Right forelimb (tissue), 1 donor: ENCODE data around the gene ARL3.
A peak's percentile ranks its signal among the peaks of the same experiment; 100 is the strongest.
"Not testable (repeated sequence)": the region's sequence is repeated elsewhere in the genome, so short reads cannot be mapped to it uniquely, and the experiment has no call there.

Experiments used
- DNase-seq: peaks from one replicate; pipeline ENCODE4 v3.0.0-alpha.2; 2018

ARL3 gene

DNA sequence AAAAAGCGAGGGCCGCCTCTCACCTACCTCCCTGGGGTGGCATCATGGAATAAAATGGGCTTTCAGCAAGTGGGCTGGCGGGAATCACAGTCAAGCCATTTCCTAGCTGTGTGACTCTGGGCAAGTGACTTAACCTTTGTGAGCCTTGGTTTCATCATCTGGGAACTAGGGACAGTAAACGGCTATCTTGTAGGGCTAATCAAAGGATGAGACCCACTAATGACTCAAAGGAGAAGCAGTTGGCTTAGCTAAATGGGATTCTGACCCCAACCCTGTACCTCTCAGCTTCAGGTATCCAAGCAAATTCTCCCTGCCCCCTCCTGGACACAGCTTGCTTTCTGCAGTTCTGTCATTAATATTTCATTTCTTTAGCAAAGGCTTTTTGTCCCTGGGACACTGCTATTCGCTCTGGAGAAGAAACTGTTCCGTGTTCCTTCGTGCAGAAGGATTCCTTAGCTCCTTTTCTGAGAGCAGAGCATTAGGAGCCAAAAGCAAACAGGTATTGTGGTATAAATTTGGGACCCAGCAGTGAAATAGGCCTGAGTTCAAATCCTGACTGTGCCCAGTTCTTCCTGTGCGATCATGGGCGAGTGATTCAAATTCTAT is 44.0 kb downstream of the ARL3 start:
- no peak for DNase-seq

GRCh38 chr10:102669206-102670064 is 44.8 kb downstream of the ARL3 start:
- DNase-seq, result no peak

GRCh38 chr10:102668326-102669107 is 45.7 kb downstream of the ARL3 start:
- DNase-seq, result no peak

- not testable (repeated sequence) for DNase-seq
Measured at GRCh38 chr10:102667411-102667810, 46.8 kb downstream of the ARL3 start.

DNA sequence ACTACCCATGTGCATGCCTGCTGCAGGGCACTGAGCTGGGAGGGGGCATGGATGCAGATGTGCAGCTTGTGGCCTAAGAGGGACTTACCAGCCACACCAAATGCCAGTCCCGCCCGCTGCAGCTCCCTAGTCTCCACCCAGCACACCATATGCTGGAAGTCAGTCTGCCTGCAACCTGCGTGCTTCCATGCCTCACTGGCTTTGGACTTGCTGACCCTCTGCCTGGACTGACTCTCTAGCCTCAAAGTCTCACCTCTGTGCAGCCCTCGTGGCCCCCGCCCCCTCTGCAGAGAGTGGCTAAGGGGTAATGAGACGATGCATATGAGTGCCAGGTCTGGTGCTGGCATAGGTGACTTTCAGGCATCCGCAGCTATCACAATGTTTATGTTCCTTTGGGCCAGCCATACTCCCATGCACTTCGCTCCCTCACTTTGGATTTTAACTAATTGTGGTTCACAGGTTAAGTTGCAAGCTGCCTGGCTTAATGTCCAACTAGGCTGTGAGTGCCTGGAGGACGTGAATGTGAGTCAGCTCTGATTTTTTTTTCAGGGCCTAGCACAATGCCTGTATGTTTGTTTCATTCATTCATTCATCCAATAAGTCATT is 48.2 kb downstream of the ARL3 start:
- DNase-seq, result no peak

DNA sequence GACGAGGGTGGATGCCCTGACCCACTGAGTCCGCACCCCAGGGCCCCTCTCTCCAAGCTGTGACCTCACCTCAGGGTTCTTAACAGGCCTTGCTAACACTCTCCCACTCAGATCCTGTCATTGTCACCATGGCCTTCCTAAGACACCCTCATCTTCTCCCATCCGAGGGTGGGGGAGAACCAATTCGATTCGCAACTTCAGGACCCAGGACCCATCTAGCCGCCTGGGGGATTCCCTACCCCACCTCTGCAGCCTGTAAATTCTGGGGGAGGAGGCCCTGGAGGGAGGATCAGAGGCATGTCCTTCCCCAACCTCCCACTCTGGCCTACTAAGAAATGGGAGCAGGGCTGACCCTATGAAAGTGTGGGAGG is 52.6 kb downstream of the ARL3 start:
- no peak for DNase-seq

- DNase-seq, result peak; percentile 88
Measured at GRCh38 chr10:102660888-102661657, 53.1 kb downstream of the ARL3 start.

DNA sequence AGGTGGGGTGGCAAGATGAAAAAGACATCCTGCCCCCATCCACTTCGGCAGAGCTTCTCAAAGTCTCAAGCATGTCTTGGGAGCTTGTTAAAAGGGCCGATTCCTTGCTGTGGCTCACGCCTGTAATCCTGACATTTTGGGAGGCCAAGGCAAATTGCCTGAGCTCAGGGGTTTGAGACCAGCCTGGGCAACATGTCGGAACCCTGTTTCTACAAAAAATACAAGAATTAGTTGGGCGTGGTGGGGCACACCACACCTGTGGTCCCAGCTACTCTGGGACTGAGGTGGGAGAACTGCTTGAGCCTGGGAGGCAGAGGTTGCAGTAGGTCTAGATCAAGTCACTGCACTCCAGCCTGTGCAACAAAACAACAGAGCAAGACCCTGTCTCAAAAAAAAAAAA is 55.4 kb downstream of the ARL3 start:
- DNase-seq, result no peak

DNA sequence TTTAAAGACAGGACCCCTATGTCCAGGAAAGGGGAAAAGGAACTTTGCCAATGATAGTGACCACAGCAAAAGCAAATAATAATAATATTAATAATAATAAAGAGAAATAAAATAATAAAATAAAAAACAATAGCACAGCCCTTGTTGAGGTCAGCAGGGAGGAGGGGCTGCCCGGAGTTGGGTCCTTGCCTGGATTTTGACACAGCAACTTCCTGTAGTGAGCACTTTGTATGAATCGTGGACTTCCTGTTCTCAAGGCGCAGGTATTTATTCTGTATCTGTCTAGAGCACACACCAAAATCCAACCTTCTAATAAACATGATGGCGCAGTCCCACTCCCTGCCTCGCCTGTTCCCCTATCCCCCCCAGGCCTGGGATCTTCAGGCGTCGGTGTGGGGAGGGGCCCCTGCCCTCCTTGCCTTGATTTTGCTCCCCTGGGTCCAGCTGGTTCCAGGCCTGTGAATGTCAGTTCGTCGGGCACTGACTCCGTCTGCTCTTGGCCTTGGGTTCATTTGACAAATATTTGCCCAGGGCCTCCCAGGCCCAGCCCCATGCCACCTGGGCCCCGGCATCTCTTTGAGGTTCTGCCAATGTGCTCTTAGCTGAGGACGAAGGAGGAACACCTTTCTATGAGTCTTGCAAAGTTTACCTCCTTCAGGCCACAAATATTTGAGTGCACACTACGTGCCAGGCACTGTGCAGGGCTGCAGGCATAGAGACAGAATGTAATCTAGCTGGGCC is 56.0 kb downstream of the ARL3 start:
- no peak for DNase-seq

DNA sequence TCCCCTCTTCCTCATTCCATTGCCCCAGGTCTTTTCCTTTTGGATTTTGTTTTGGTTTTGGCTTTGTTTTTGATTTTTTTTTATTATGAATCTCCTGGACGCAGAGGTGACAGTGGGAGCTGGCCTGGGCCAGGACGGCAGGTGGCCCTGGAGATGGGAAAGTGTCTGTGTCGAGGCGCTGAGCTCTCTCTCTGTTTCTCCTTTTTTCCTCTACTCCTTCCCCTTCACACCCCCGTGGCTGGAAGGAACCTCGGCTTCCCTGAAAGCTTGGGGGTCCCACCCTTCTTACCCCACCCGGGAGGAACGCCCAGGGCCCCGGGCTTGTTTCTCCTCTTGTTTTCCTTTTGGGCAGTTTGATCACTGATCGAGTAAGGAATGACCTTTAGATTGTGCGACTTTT is 56.7 kb downstream of the ARL3 start:
- DNase-seq, result no peak

DNA sequence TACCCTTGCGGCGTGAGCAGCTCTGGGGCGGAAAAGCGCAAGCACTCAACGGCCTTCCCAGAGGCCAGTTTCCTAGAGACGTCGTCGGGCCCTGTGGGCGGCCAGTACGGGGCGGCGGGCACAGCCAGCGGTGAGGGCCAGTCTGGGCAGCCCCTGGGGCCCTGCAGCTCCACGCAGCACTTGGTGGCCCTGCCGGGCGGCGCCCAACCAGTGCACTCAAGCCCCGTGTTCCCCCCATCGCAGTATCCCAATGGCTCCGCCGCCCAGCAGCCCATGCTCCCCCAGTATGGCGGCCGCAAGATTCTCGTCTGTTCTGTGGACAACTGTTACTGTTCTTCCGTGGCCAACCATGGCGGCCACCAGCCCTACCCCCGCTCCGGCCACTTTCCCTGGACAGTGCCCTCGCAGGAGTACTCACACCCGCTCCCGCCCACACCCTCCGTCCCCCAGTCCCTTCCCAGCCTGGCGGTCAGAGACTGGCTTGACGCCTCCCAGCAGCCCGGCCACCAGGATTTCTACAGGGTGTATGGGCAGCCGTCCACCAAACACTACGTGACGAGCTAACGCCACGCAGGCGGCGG is 57.3 kb downstream of the ARL3 start:
- no peak for DNase-seq

- no peak for DNase-seq
Measured at GRCh38 chr10:102656026-102656425, 58.2 kb downstream of the ARL3 start.

- DNase-seq, result no peak
Measured at GRCh38 chr10:102654969-102655368, 59.2 kb downstream of the ARL3 start.

GRCh38 chr10:102654566-102654965 is 59.6 kb downstream of the ARL3 start:
- DNase-seq, result no peak

DNA sequence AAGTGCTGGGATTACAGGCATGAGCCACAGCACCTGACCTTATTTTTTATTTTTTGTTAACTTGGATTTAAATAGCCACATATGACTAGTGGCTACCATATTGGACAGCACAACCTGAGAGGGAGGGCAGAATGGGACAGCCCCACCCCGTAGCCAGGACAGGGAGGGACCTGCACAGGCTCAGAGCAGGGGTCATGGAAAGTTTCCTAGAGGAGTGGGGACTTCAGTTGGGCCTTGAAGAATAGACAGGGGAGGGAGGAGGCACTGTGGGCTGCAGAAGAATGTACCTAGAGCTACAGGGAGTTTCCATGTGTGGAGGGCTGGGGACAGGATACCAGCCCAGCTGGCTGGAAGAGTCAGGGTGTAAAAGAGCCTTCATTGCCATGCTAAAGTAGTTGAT is 61.1 kb downstream of the ARL3 start:
- no peak for DNase-seq

DNA sequence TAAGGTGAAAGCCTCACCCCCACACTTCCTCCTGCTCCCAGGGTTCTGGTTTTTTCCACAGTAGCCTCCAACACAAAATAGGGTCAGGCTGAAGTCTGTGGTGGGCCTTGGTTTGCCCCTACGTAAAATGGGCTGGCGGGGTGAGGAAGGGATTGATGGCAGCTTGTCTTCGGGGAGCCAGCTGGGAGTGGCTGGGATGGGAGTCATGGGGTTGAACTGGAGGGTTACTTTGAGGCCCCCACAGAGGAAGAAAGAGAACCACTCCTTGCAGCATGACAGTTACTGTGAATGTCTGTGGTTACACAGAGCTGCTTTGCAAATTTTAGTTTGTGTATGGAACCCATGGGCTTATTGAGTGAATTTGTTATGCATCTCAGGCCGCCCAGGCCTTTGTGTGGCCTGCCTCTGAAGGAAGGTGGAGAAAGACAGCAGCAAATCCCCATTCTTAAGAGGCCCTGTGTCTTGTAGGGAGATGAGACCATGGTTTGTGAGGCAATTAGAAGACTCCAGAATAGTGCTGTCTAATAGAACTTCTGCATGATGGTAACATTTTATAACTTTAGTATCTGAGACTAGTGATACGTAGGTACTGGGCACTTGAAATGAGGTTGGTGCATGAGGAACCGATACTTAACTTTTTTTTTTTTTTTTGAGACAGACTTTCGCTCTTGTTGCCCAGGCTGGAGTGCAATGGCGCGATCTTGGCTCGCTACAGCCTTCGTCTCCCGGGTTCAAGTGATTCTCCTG is 61.9 kb downstream of the ARL3 start:
- DNase-seq, result no peak

DNA sequence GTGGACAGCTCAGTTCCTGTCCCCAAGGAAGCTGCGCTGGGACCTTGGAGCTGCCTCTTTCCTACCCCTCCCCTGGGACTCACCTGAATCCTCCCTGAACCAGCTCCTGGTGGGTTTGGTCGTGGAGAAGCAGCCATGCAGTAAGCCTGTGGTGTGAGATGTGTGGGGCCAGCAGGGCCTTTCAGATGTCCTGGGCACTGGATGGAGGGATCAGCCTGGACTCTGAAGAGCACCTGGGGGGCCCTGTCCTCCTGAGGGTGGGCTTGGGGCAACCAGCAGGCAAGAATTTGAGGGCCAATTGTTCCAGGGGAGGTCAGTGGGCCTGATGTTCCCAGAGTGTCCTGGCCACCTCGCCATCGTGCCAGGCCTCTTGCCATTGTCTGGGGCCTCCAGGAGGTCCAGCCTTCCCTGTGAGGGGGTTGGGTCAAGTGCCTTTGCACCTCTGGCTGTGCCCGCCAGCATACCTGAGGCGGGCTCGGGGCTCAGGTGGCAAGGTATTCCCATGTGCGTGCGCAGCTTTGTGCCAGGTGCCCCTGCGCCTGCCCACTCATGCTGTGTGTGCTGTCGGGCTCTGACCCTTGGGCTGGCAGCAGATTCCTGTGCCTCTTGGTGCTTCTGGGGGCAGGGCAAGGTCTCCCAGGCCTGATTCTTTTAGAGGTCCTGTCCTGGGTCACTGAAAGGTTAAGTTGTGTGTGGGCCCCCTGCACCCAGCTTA is 62.6 kb downstream of the ARL3 start:
- no peak for DNase-seq

- DNase-seq, result no peak
Measured at GRCh38 chr10:102650655-102651454, 63.3 kb downstream of the ARL3 start.
